ENCODE measurements around the gene GLIS1.

- TF ChIP-seq, protein P1, sequence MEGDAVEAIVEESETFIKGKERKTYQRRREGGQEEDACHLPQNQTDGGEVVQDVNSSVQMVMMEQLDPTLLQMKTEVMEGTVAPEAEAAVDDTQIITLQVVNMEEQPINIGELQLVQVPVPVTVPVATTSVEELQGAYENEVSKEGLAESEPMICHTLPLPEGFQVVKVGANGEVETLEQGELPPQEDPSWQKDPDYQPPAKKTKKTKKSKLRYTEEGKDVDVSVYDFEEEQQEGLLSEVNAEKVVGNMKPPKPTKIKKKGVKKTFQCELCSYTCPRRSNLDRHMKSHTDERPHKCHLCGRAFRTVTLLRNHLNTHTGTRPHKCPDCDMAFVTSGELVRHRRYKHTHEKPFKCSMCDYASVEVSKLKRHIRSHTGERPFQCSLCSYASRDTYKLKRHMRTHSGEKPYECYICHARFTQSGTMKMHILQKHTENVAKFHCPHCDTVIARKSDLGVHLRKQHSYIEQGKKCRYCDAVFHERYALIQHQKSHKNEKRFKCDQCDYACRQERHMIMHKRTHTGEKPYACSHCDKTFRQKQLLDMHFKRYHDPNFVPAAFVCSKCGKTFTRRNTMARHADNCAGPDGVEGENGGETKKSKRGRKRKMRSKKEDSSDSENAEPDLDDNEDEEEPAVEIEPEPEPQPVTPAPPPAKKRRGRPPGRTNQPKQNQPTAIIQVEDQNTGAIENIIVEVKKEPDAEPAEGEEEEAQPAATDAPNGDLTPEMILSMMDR (IDR thresholded peaks at IDR 0.05): no peak
- no peak for TF ChIP-seq KAT7 (CRISPR knock-in tag; IDR thresholded peaks at IDR 0.05; ENCODE audit: borderline replicate concordance)
- no peak for TF ChIP-seq ZBTB21 (CRISPR knock-in tag; IDR thresholded peaks at IDR 0.05; ENCODE audit: borderline replicate concordance)
- TF ChIP-seq ZNF263 (CRISPR knock-in tag; IDR thresholded peaks at IDR 0.05; ENCODE audit: low read depth): no peak
- TF ChIP-seq SP1 (CRISPR knock-in tag; conservative IDR thresholded peaks at IDR 0.05): no peak
- no peak for TF ChIP-seq ZSCAN18 (CRISPR knock-in tag; IDR thresholded peaks at IDR 0.05)
Measured at GRCh38 chr1:53549287-53549686, 189.7 kb downstream of the GLIS1 start.
